HUES48 (cell line): Measurements from ENCODE around the gene NEIL1.
"Not testable (repeated sequence)": the region's sequence is repeated elsewhere in the genome, so short reads cannot be mapped to it uniquely, and the experiment has no call there.

Experiments
- H3K27ac ChIP-seq: one replicate; pipeline ENCODE4 v1.7.0; 2013; ENCODE audit warnings: low read depth, low read length, inconsistent platforms
- H3K27me3 ChIP-seq: 2 replicates; pipeline ENCODE4 v1.6.1; 2013; ENCODE audit warnings: mild to moderate bottlenecking, low read length; ENCODE audit not compliant: control insufficient read depth, insufficient read depth
- H3K36me3 ChIP-seq: 2 replicates; pipeline ENCODE4 v1.6.1; 2013; ENCODE audit warnings: low read length; ENCODE audit not compliant: control insufficient read depth, insufficient read depth
- H3K4me1 ChIP-seq: 2 replicates; pipeline ENCODE4 v1.6.1; 2013; ENCODE audit warnings: mild to moderate bottlenecking, low read length; ENCODE audit not compliant: control insufficient read depth, insufficient read depth
- H3K4me3 ChIP-seq: 2 replicates; pipeline ENCODE4 v1.5.1; 2013; ENCODE audit warnings: mild to moderate bottlenecking, low read depth, low read length
- H3K9ac ChIP-seq: 2 replicates; pipeline ENCODE4 v1.6.1; 2013; ENCODE audit warnings: mild to moderate bottlenecking, low read depth, low read length, moderate library complexity
- H3K9me3 ChIP-seq: 2 replicates; pipeline ENCODE4 v1.6.1; 2013; ENCODE audit warnings: low read length; ENCODE audit not compliant: control insufficient read depth, insufficient read depth

The NEIL1 gene, protein sequence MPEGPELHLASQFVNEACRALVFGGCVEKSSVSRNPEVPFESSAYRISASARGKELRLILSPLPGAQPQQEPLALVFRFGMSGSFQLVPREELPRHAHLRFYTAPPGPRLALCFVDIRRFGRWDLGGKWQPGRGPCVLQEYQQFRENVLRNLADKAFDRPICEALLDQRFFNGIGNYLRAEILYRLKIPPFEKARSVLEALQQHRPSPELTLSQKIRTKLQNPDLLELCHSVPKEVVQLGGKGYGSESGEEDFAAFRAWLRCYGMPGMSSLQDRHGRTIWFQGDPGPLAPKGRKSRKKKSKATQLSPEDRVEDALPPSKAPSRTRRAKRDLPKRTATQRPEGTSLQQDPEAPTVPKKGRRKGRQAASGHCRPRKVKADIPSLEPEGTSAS

GRCh38 chr15:75346796-75347221 is at the start of gene NEIL1:
TSS of gene NEIL1 (plus strand) at chr15:75347039. CDS start at chr15:75348906, 1,867 bp downstream.
- Histone ChIP-seq H3K4me3 (peak within 1 kb of the TSS; percentile 89), H3K27me3 (peaks cover 29% of the 10 kb centered on the region), H3K4me1 (peaks cover 3% of the 10 kb centered on the region; the same call in 1 of the 2 replicates), H3K9ac (peak within 1 kb of the TSS; percentile 22; the same call in 1 of the 2 replicates), H3K36me3 (no peaks in the 10 kb centered on the region), H3K27ac (no peak within 1 kb of the TSS), H3K9me3 (no peaks in the 10 kb centered on the region)

DNA sequence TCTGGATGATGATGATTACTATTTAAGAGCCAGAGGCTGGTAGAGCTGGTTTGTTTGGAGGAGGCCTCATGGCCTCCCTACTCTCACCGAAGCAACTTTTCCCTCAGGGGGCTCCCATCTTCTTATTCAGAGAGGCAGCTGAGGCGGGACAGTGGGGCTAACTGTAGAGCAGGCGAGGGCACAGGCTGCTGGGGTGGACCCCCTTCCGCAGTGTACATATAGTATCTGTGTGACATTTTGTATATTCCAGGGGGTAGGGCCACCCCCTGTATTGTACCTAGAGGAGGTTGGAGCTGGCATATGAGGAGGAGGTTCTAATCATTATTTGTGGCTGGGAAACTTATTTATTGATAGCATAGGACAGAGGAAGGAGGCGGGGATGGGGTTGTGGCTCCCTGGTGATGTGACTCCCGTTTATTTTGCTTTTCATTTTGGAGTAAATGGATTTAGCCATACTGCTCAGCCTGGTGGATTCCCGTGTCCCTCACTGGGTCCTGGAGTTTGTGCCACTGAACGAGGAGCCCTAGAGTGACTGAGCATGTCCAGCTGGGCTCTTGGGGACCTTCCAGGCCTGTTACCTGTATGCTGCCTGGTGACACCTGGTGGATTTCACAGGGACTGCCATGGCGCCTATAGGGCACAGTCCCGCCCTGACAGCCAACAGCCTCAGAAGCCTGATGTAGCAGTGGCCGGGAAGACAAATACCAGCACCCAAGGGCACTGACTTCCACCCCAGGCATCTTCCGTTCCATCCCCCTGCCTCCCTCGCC is 48.1 kb upstream of the NEIL1 start:
- H3K4me1 ChIP-seq, H3K27me3 ChIP-seq, H3K4me3 ChIP-seq, H3K27ac ChIP-seq, H3K36me3 ChIP-seq, H3K9ac ChIP-seq, H3K9me3 ChIP-seq: not testable (repeated sequence)

DNA sequence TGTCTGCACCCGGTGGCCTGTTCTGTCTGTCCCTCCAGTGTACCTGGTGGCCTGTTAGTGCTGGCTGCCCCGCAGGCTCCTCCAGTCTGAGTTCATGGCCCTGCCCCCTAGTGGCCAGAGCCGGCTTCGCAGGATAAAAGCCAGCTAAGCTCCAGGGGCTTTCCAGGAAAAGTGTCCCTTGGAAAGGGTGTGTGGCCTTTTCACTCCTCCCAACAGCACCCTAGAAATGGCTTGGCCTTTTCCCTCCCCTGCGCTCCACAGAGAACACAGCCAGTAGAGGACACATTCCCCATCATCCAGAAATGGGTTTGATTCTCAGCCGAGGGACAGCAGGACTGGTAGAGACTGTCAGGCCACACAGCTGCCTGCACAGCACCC is 47.5 kb upstream of the NEIL1 start:
- H3K27ac ChIP-seq, H3K36me3 ChIP-seq, H3K4me3 ChIP-seq, H3K27me3 ChIP-seq, H3K4me1 ChIP-seq, H3K9me3 ChIP-seq, H3K9ac ChIP-seq: not testable (repeated sequence)

GRCh38 chr15:75300026-75300425 is 46.8 kb upstream of the NEIL1 start:
- not testable (repeated sequence) for H3K4me1 ChIP-seq, H3K27me3 ChIP-seq, H3K27ac ChIP-seq

DNA sequence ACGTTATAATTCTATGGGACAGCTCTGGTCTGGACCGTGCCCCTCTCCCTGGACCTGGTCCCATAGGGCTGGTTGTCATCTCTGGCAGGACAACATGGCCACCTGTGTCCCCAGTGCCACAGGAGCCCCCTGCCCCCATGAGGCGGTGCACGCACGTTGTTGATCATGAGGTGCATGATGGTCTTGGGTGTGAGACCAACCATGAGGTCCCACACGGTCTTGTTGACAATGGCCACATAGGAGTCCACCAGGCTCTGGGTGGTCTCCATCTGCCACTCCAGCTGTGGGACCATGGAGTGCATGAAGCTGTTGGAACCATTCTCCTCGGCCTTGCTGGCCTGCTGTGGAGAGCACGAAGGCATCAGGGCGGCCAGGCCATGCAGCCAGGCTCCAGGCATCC is 44.5 kb upstream of the NEIL1 start:
- Histone ChIP-seq H3K9ac (no peak overlapping the region), H3K4me1 (no peaks in the 10 kb centered on the region), H3K9me3 (no peaks in the 10 kb centered on the region), H3K4me3 (no peak overlapping the region), H3K27ac (no peak overlapping the region), H3K36me3 (no peaks in the 10 kb centered on the region), H3K27me3 (no peaks in the 10 kb centered on the region)

More at GRCh38 chr15:75300026-75300425, 46.8 kb upstream of the NEIL1 start:
- H3K9me3 ChIP-seq, H3K9ac ChIP-seq, H3K4me3 ChIP-seq, H3K36me3 ChIP-seq: not testable (repeated sequence)

DNA sequence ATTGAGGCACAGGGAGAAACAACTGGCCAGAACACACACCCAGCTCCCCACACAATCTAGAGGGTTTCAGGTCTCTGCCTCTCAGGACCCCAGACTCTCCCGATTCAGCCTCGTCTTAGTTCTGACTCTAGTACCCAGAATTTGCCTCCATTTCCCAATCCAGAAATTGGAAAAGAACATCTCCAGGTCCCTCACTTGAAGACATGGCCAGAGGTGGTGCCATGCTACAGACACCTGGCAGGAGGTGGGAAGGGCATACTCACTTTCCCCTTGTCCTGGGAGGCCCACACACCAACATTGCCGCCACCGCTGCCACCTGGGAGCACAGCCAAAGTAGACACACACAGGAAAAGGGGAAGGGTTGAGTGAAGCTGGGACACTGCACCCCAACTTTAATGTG is 44.1 kb upstream of the NEIL1 start:
- not testable (repeated sequence) for H3K4me1 ChIP-seq, H3K9ac ChIP-seq, H3K4me3 ChIP-seq, H3K36me3 ChIP-seq, H3K27me3 ChIP-seq, H3K9me3 ChIP-seq, H3K27ac ChIP-seq

DNA sequence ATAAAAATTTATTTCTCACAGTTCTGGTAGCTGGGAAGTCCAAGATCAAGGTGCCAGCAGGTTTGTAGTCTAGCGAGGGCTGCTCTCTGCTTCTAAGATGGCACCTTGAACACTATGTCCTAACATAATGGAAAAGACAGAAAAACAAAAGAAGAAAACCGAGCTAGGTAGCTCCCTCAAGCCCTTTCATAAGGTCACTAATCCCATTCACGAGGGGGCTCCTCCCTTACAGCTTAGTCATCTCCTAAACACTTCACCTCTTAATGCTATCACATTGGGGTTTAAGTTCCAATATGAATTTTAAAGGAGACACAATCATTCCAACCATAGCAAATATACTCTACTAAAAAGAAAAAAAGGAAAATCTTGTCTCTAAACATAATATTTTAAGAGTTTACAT is 40.7 kb upstream of the NEIL1 start:
- H3K27me3 ChIP-seq, result peaks cover 4% of the 10 kb centered on the region; the same call in 1 of the 2 replicates
- no peaks in the 10 kb centered on the region for H3K4me1 ChIP-seq
- H3K4me3 ChIP-seq, result no peak overlapping the region
- no peaks in the 10 kb centered on the region for H3K36me3 ChIP-seq
- no peak overlapping the region for H3K27ac ChIP-seq
- no peak overlapping the region for H3K9ac ChIP-seq
- H3K9me3 ChIP-seq, result no peaks in the 10 kb centered on the region

GRCh38 chr15:75307778-75308390 is 39.0 kb upstream of the NEIL1 start:
- no peak overlapping the region for H3K4me3 ChIP-seq
- no peak overlapping the region for H3K27ac ChIP-seq
- no peak overlapping the region for H3K9ac ChIP-seq
- no peaks in the 10 kb centered on the region for H3K36me3 ChIP-seq
- H3K9me3 ChIP-seq, result no peaks in the 10 kb centered on the region
- H3K27me3 ChIP-seq, result peaks cover 4% of the 10 kb centered on the region; the same call in 1 of the 2 replicates
- no peaks in the 10 kb centered on the region for H3K4me1 ChIP-seq

- no peaks in the 10 kb centered on the region for H3K4me1 ChIP-seq
- no peaks in the 10 kb centered on the region for H3K9me3 ChIP-seq
- no peak overlapping the region for H3K27ac ChIP-seq
- H3K4me3 ChIP-seq, result no peak overlapping the region
- no peaks in the 10 kb centered on the region for H3K36me3 ChIP-seq
- H3K9ac ChIP-seq, result no peak overlapping the region
- H3K27me3 ChIP-seq, result peaks cover 4% of the 10 kb centered on the region; the same call in 1 of the 2 replicates
Observed at GRCh38 chr15:75309711-75310110, 37.1 kb upstream of the NEIL1 start.

- not testable (repeated sequence) for H3K9ac ChIP-seq, H3K9me3 ChIP-seq, H3K4me3 ChIP-seq
Observed at GRCh38 chr15:75312548-75312947, 34.3 kb upstream of the NEIL1 start.

More at GRCh38 chr15:75312548-75312947, 34.3 kb upstream of the NEIL1 start:
- not testable (repeated sequence) for H3K27me3 ChIP-seq, H3K36me3 ChIP-seq, H3K4me1 ChIP-seq, H3K27ac ChIP-seq
